Measurements from ENCODE around the gene ITGA8.
"Not testable (repeated sequence)": the region's sequence is repeated elsewhere in the genome, so short reads cannot be mapped to it uniquely, and the experiment has no call there.

Gene ITGA8

GRCh38 chr10:15588151-15588550, 131.6 kb downstream of the ITGA8 start:
- H3K27ac ChIP-seq, result no peak overlapping the region
- no peak overlapping the region for H3K4me3 ChIP-seq (ENCODE audit: low read depth in 1 of 2, low read length in 1 of 2)
- no peaks in the 10 kb centered on the region for H3K36me3 ChIP-seq
- TF ChIP-seq CTCF (IDR thresholded peaks at IDR 0.05), result no peak
- no peaks in the 10 kb centered on the region for H3K4me1 ChIP-seq (ENCODE audit: control insufficient read depth in 1 of 2, insufficient read depth in 1 of 2, low read depth in 1 of 2, low read length in 1 of 2)
- peaks cover 39% of the 10 kb centered on the region for H3K27me3 ChIP-seq
- H3K9me3 ChIP-seq, result no peaks in the 10 kb centered on the region

GRCh38 chr10:15587271-15587670, 132.5 kb downstream of the ITGA8 start:
- Histone ChIP-seq H3K27ac (no peak overlapping the region), H3K27me3 (peaks cover 39% of the 10 kb centered on the region), H3K4me1 (ENCODE audit: control insufficient read depth in 1 of 2, insufficient read depth in 1 of 2, low read depth in 1 of 2, low read length in 1 of 2) (no peaks in the 10 kb centered on the region), H3K36me3 (no peaks in the 10 kb centered on the region), H3K4me3 (ENCODE audit: low read depth in 1 of 2, low read length in 1 of 2) (no peak overlapping the region), H3K9me3 (no peaks in the 10 kb centered on the region)
- no peak for TF ChIP-seq CTCF (IDR thresholded peaks at IDR 0.05)

- Histone ChIP-seq H3K36me3 (no peaks in the 10 kb centered on the region), H3K27me3 (peaks cover 35% of the 10 kb centered on the region), H3K4me1 (ENCODE audit: control insufficient read depth in 1 of 2, insufficient read depth in 1 of 2, low read depth in 1 of 2, low read length in 1 of 2) (no peaks in the 10 kb centered on the region), H3K4me3 (ENCODE audit: low read depth in 1 of 2, low read length in 1 of 2) (no peak overlapping the region), H3K27ac (no peak overlapping the region), H3K9me3 (no peaks in the 10 kb centered on the region)
- TF ChIP-seq CTCF (IDR thresholded peaks at IDR 0.05), result peak; percentile 33
These were observed 134.4 kb downstream of the ITGA8 start for GRCh38 chr10:15585303-15585715.

GRCh38 chr10:15582972-15583371, 136.8 kb downstream of the ITGA8 start:
- not testable (repeated sequence) for H3K27ac ChIP-seq; H3K4me3 ChIP-seq (ENCODE audit: low read depth in 1 of 2, low read length in 1 of 2); H3K9me3 ChIP-seq; H3K36me3 ChIP-seq; H3K4me1 ChIP-seq (ENCODE audit: control insufficient read depth in 1 of 2, insufficient read depth in 1 of 2, low read depth in 1 of 2, low read length in 1 of 2)
- H3K27me3 ChIP-seq, result peaks cover 12% of the 10 kb centered on the region

GRCh38 chr10:15579605-15580004, 140.1 kb downstream of the ITGA8 start:
- TF ChIP-seq CTCF (IDR thresholded peaks at IDR 0.05), result no peak
- Histone ChIP-seq H3K4me1 (ENCODE audit: control insufficient read depth in 1 of 2, insufficient read depth in 1 of 2, low read depth in 1 of 2, low read length in 1 of 2) (no peaks in the 10 kb centered on the region), H3K27ac (no peak overlapping the region), H3K9me3 (no peaks in the 10 kb centered on the region), H3K36me3 (no peaks in the 10 kb centered on the region), H3K27me3 (peaks cover 6% of the 10 kb centered on the region), H3K4me3 (ENCODE audit: low read depth in 1 of 2, low read length in 1 of 2) (no peak overlapping the region)

- Histone ChIP-seq H3K9me3 (no peaks in the 10 kb centered on the region), H3K36me3 (no peaks in the 10 kb centered on the region), H3K27ac (no peak overlapping the region), H3K4me3 (ENCODE audit: low read depth in 1 of 2, low read length in 1 of 2) (no peak overlapping the region), H3K4me1 (ENCODE audit: control insufficient read depth in 1 of 2, insufficient read depth in 1 of 2, low read depth in 1 of 2, low read length in 1 of 2) (no peaks in the 10 kb centered on the region), H3K27me3 (peaks cover 6% of the 10 kb centered on the region)
- no peak for TF ChIP-seq CTCF (IDR thresholded peaks at IDR 0.05)
These were observed 147.1 kb downstream of the ITGA8 start for GRCh38 chr10:15572531-15573045.

Measured in neutrophil (primary cell).